NCI-H1048 (cell line): ENCODE measurements around the gene TOMM40L.

Experiments used
- DNase-seq: peaks from one replicate; lab custom pipeline; 2025; lab: John Stamatoyannopoulos, UW

TOMM40L gene

DNA sequence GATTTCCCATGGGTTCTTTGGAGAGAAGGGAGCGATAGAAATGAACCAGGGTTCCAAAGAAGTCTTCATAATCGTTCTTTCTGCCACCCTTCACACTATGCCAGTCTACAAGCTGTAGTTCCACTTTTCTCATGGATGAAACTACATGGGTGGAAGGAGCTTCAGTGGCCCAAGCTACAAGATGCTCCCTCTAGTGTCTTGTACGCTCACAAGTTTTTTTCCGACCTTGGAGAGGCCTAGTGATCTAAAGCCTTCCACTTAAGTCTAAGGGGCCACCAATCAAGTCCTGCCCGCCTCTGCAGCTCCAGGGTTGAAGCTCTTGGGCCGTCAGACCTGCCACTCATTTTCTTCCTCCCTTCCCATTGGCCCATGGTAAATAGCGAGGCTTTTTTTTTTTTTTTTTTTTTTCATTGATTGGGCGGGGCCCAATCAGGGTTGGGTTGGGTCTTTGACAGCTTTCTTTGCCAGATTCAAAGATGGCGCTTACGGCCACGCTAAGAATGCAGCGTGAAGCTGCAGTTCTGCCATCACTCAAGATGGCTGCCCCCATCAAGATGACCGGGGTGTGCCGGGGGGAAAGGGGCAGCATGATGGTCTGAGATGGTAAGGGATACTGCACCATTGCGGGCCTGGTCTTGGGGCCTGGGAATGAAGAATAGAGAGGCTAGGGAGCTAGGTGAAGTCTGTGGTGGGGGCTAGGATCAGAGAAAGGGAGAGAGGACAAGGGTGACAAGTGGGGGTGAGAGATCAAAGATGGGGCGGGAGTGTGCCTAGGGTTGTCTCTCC lies at the start of gene TOMM40L:
Gene TOMM40L, plus strand, starts transcription at position 527 of the 786 bp plus-strand sequence. CDS start 430 bp downstream, outside the sequence.
- peak; percentile 98 for DNase-seq

- no peak for DNase-seq
These were observed 49.3 kb upstream of the TOMM40L start for GRCh38 chr1:161176468-161177111.

DNA sequence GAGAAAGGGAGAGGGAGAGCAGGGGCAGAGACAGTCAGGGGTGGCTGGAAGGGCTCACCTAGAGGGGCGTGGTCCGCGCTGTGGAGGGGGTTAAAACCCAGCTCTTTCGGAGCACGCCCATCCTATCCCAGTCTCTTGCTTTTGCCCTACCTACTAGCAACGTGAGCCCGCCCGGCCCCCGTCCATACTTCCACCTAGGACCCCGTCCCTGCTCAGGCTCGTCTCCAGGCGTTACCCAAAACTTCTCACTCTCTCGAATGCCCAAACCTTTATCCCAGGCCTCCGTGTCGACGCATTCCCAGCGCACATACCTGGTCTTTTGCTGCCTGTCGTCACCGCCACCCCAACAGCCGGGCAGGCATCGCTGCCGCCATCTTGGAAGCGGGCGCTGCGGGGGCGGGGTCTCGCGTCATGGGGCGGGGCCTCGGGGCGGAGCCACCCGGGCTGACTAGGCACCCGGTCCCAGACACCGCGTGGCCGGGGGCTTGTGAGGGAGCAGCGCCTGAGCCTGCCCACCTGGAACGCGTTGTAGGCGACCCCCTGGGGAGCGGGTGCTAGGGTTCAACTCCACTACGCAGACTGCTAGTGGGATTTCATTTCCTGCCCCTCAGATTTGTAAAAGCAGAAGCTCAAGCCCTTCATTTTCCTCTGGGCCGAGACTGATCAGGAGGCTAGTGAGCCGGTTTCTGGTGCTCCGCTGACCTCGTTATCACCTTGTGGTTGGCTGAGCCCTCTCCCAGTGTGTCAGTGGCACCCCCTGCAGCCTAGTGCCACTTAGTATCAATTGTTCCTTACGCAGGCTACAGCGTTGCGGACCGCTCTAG lies 48.5 kb upstream of the TOMM40L start, which contains the start of gene B4GALT3:
Gene B4GALT3, minus strand, starts transcription at position 396 of the 824 bp plus-strand sequence. CDS start 1,447 bp downstream, outside the sequence.
- DNase-seq = peak; percentile 69

DNA sequence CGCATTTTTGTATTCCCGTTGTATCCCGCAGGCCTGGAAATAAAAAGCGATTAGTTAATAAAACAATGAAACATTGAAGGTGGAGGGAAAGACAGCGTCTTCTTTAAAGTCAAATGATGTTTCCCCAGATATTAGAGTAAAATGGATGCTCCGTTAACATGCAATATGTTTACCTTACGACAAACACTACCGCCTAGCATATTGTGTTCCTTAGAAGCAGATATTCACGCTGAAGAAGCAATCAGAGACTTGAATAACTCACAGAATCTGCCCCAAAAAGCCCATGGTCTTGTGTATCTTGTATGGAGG lies 48.0 kb upstream of the TOMM40L start:
- DNase-seq = no peak

DNA sequence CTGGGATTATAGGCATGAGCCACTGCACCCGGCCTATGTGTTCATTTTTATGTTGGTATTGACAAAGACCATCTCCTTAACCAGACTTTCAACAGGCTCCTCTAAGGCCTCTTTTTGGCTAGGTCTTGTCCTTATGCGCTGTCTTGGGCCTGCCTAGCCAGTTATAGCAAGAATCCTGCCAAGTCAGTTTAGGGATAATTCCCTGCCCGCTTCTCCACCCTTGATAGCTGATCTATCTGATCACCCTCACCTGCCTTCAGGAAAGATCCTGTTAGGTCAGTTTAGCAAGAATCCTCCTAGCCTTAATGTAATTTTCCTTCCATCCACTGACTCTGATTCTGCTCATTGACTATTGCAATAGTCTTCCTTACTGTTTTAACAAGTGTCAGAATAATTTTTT lies 46.2 kb upstream of the TOMM40L start:
- no peak for DNase-seq

- no peak for DNase-seq
These were observed 45.2 kb upstream of the TOMM40L start for GRCh38 chr1:161180639-161181038.

- DNase-seq = no peak
These were observed 43.6 kb upstream of the TOMM40L start for GRCh38 chr1:161182214-161182613.

DNA sequence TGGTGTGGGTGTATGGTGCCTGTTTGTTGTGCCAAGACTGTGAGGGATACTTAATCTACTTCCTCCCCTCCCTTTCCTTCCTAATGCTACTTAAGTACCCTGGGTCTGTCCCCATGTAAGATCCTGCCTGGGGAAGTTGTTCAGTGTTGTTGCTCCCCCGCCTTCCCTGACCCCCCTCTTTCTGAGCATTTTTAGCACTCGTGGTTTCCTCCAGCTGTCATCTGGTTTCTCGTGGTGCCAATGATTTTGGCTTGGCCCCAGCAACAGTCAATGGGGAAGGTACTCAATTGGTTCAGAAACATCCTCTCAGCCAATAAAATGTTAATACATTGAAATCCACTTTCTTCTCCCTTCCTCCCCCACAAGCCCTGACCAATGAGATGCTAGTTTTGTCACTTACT lies 40.6 kb upstream of the TOMM40L start:
- DNase-seq = no peak

DNA sequence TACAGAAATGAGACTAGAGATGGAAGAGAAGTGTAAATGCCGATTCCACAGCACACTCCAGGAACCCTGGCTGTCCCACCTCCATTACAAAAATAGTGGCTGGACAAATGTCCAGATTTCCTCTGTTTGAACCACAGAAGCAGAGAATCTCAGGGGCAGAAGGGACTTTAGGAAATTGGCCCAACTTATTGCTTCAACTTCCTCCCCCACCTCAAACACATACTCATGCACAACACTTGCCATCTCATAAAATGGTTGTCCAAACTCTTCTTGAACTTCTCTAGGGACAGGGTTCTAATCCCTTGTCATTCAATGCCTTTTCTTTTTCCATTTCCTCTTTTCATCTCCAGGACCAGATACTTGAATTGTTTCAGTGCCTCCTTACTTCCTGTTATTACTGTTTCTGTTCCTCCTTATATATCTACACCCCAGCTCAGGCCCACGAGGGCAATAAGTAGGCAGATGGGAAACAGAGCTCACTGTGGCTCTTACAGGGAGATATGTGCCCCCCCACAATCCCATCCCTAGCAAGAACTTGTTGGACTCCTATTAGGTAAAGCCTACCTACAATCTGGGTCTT lies 40.0 kb upstream of the TOMM40L start:
- DNase-seq = no peak

DNA sequence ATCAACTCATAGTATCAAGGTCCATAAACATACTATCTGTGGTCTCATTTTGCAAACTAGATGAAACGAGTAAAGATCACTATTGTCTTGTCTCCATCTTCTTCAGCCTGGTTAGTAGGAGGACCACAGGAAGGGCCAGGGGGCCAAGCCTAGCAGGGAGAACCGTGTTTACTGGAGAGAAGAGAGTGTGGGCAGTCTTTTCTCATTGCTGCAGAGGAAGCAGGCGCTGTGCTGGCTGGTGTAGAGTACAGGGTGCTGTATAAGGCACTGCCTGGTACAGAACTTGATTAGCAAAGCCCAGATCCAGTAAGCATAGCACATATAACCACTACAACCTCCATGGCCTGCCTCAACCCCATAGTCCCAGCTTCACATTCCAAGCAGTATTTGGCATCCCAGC lies 38.5 kb upstream of the TOMM40L start:
- DNase-seq = no peak

GRCh38 chr1:161188381-161188780 lies 37.5 kb upstream of the TOMM40L start:
- no peak for DNase-seq

GRCh38 chr1:161189036-161189435 lies 36.8 kb upstream of the TOMM40L start:
- DNase-seq = no peak

- no peak for DNase-seq
These were observed 34.8 kb upstream of the TOMM40L start for GRCh38 chr1:161190962-161191521.

GRCh38 chr1:161191971-161192370 lies 33.9 kb upstream of the TOMM40L start:
- no peak for DNase-seq

GRCh38 chr1:161192476-161193465 lies 33.1 kb upstream of the TOMM40L start:
- DNase-seq = peak; percentile 48

- no peak for DNase-seq
These were observed 32.2 kb upstream of the TOMM40L start for GRCh38 chr1:161193561-161194235.

DNA sequence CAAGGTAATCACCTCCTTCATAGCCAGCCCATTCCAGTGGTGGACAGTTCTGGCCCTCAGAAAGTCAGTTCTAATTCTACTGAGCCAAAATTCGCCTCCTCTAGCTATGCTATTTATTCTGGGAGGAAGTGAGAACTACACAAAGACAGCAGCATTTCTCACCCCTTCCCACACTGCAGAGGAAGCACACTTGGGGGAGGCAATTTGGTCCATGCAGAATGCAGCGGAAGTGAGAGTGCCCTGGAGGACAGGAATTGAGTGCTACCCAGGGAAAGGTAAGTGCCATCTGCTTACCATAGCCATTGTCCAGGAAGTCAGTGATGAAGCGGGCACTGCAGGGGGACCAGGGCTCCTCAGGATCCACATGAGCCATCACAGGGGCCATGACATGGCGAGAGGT lies 30.7 kb upstream of the TOMM40L start:
- DNase-seq = no peak

DNA sequence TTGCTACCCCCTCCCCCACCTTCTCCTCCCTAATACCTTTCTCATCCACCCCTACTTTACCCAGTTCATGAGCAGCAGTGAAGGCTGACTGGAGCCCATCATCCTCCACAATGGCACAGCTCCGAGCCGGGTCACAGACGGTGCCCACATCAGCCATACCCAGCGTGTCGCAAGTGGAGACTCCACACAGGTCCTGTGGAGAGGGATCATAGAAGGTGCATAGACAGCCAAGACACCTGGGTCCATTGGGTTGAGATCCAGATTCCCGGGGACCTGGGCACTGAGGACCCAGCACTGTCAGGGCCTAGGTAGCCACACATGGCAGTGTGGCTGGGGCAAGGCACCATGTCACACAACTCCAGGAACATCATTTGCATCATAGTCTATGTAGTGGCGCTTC lies 29.7 kb upstream of the TOMM40L start:
- DNase-seq = no peak

DNA sequence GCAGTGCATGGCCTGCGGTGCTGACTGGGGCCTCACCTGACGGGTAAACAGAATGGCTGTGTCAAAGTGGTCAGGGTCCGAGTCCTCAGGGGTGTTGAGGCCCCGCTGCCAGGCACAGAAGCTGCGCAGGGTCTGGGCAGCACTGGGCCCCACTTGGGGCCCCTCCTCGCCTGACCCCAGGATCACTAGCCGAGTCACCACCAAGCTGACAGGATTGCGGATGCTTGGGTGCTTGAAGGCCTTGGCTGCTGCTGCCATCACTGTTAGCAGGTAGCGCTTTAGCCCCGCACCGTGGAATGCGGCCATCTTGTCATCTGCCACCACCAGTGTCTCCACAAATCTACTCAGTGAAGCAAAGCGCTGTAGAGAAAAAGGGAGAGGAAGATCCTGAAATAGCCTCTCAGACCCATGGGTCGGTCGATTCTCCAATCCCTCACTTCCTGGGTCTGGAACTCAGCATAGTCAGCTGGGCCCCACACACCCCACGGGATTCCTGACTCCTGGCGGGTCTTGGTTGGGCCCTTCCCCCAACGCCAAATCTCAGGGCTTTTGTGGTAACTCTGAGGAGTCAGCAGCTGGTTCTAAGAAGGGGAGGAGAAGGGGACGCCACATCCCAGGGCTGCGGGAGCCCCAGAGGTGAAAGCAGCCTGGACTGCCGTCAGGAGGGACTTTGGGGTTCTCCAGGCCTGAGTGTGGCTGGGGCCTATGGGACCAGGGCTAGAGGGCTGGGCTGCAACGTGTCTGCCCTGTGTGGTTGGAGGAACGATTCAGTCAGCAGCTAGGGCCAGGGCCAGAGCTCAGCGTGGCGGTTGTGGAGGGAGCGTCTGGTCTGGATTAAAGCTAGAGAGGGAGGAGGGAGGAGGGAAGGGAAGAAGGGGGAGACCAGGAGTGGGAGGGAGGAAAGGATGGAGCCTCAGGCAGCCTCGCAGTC lies 29.1 kb upstream of the TOMM40L start:
- no peak for DNase-seq
